Activated CD4-positive, alpha-beta T cell treated with anti-CD3 and anti-CD28 coated beads, Interleukin-2, amount 50 U/mL, for 1 hour (primary cell): ENCODE data around the gene LAS1L.
"Not testable (repeated sequence)": the region's sequence is repeated elsewhere in the genome, so short reads cannot be mapped to it uniquely, and the experiment has no call there.

ENCODE experiments used
- DNase-seq: peaks from one replicate; pipeline ENCODE4 v3.0.0-alpha.2; 2020

The LAS1L gene

GRCh38 chrX:65534450-65535292, at the start of gene LAS1L:
LAS1L (minus strand) TSS chrX:65534787; CDS start chrX:65534715, 72 bp downstream.
- peak; percentile 84 for DNase-seq

- DNase-seq, result no peak
Measured at GRCh38 chrX:65582450-65583082, 48.0 kb upstream of the LAS1L start.

DNA sequence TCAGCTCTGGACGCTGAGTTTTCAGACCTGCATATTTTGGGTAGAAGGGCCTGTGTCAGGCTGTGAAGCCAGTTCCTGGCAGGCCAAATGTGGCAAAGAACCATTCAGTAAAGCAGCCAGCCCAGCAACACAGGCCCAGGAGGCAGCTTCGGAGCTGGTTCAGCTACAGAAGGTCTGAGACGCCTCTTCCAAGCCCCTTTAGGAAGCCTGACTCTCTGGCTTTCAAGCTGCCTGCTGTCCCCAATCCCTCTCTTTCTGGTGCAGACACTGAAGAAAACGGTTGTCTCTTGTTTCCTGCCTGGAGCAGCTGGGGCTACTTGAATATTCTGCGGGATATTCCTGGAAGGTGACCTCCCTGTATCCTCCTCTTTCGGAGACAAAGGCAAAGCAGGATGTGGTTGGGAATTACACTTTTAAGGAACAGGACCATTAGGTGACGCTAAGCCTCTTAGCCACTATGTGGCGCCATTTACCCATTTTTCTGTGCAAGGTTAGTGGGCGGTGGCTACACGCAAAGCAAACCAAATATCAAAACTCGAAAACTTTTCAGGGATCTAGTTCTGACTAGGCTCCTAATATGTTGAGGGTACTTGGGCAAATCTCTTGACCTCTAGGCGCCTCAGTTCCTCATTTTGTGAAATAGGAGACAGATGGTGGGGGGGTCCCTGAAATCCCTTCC, 47.2 kb upstream of the LAS1L start:
- peak; percentile 49 for DNase-seq

GRCh38 chrX:65578346-65578745, 43.8 kb upstream of the LAS1L start:
- DNase-seq, result no peak

GRCh38 chrX:65576160-65576559, 41.6 kb upstream of the LAS1L start:
- DNase-seq, result no peak

DNA sequence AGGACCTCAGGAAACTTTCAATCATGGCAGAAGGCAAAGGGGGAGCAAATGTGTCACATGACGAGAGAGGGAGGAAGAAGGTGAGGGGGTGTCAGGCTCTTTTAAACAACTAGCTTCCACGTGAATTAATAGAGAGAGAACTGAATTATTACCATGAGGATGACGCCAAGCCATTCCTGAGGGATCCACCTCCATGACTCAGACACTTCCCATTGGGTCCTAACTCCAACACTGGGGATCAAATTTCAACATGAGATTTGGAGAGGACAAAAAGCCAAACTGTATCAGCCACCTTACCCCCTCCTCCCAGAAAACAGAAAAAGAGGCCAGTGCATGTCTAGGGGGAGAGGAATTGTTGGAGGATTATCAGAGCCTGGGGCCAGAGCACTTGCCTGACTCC, 40.4 kb upstream of the LAS1L start:
- DNase-seq, result no peak

GRCh38 chrX:65574356-65574755, 39.8 kb upstream of the LAS1L start:
- DNase-seq, result no peak

DNA sequence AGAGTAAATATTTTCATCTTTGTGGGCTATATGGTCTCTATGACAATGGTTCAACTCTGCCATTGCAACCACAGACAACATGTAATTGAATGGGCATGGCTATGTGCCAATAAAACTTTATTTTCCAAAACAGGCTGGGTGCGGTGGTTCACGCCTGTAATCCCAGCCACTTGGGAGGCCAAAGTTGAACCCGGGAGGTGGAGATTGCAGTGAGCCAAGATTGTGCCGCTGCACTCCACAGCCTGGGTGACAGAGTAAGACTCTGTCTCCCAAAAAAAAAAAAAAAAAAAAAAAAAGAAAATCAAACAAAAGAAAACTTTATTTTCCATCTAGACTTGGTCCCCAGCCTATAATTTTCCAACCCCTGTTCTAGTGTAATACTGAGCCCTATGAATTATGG, 38.4 kb upstream of the LAS1L start:
- no peak for DNase-seq

DNA sequence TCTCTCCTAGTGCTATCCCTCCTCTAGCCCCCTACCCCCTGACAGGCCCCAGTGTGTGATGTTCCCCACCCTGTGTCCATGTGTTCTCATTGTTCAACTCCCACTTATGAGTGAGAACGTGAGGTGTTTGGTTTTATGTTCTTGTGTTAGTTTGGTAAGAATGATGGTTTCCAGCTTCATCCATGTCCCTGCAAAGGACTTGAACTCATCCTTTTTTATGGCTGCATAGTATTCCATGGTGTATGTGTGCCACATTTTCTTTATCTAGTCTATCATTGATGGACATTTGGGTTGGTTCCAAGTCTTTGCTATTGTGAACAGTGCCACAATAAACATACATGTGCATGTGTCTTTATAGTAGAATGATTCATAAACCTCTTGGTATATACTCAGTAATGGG, 28.3 kb upstream of the LAS1L start:
- DNase-seq, result not testable (repeated sequence)

- DNase-seq, result no peak
Measured at GRCh38 chrX:65551489-65552339, 17.1 kb upstream of the LAS1L start.

DNA sequence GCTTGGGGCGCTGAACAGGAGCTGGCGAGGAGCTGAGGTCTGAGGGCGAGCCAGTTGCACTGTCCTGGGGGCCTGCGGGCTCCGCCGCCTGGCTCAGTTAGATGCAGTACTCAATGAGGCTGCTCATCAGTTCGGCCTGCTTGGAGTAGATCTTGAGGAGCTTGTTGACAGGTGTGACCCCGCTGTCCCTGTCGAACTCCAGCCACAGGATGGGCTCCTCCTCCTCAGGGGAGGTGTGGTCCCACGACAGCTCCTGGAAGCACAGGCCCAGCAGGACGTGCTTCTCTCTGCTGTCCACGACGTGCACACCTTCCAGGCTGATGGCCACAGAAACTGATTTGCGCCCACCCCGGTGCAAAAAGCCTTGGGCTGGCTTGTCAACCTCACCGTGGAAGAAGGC, 16.5 kb upstream of the LAS1L start:
- no peak for DNase-seq

- DNase-seq, result no peak
Measured at GRCh38 chrX:65545456-65545855, 10.9 kb upstream of the LAS1L start.

- no peak for DNase-seq
Measured at GRCh38 chrX:65537229-65537628, 2.6 kb upstream of the LAS1L start.

DNA sequence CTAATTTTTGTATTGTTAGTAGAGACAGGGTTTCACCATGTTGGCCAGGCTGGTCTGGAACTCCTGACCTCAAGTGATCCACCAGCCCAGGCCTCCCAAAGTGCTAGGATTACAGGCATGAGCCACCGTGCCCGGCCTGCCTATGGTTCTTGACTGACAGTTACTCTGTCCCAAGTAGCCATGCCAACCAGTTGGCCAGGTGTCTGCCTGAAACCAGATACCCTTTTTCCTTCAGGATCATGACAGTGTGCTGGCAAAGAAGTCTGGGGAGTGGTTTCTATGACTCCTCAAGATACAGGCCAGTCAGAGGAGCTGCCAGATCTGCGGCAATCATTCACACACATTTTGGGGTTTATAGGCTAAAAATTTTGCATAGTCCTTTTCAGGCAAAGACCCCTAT, 1.7 kb upstream of the LAS1L start:
- DNase-seq, result no peak

GRCh38 chrX:65532016-65532415, 2.6 kb downstream of the LAS1L start:
- DNase-seq, result no peak

- DNase-seq, result peak; percentile 53
Measured at GRCh38 chrX:65528705-65529340, 5.8 kb downstream of the LAS1L start.

GRCh38 chrX:65528293-65528692, 6.3 kb downstream of the LAS1L start:
- no peak for DNase-seq

DNA sequence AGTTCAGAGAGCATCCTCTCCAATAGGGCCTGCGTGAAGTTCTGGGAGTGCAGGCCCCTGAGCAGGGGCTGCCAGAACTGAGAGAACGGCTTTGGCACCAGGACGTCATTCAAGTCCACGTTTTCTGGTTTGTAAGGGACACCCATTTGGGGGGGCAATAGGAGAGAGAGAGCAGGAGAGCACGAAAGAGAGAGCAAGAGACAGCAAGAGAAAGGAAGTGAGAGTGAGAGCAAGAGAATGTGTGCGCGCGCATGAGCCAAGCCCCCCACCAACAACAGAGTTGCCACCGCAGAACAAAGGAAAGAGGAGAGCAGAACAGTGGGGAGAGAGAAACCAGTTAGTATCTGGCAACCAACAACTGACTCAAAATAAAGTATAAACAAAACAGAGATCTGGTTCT, 10.4 kb downstream of the LAS1L start:
- no peak for DNase-seq

DNA sequence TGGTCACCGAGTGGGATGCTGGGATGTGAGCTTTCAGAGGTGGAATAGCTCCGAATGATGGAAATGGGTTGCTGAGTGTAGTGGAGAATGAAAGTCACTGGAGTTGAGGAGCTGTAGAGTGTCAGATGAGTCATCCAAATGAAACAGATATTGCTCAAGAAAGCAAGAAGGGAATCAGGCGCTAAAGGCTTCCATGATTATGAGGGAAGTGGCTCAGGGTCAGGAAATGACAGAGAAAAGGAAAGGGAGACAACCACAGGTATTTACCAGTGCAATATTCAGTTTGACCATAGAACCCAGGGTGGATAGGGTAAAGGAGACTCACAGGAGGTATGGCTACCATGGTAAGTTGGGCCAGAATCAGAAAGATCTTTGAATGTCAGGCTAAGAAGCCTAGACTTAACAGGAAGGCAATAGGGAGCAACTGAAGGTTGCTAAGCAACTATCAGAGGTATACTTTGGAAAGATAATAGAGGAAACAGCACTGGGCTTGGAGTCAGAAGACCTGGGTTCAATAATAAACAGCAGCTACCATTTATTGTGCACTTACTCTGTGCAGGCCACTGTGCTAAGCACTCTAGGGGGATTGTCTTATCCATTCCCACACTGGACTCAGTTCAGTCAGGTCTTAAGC, 11.7 kb downstream of the LAS1L start:
- no peak for DNase-seq

- DNase-seq, result not testable (repeated sequence)
Measured at GRCh38 chrX:65519530-65519929, 15.1 kb downstream of the LAS1L start.

DNA sequence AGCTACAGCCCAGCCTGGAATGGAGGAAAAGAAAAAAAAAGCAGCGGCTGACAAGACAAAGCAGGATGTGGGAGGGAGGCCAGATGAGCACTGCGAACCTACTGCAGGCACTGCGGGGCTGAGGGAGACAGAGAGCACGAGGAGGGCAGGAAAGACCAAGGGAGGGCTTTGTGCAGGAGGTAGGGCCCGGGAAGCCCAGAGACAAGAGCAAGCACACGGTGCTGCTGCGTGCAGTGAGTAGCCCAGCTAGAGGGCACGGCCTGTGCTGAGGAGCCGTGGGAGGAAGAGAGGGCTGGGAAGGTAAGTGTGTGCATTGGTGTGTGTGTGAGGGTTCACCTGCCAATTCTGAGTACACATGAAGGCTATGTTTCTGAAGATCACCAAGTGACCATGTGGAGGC, 15.6 kb downstream of the LAS1L start:
- DNase-seq, result not testable (repeated sequence)

GRCh38 chrX:65517923-65518322, 16.7 kb downstream of the LAS1L start:
- DNase-seq, result no peak
